Osteoblast (primary cell): ENCODE data around the gene GHRHR. TPM values are rescaled to one million over a fixed set of nuclear protein-coding genes. Genes with fewer than 3 reads are reported as not detected.
A peak's percentile ranks its signal among the peaks of the same experiment; 100 is the strongest.

ENCODE experiments used
- DNase-seq: peaks from one replicate; pipeline ENCODE4 v3.0.0; 2011; ENCODE audit warnings: low spot score, mixed read lengths; ENCODE audit not compliant: insufficient read length; ENCODE audit errors: missing footprints
- H2AFZ ChIP-seq: 2 replicates; pipeline ENCODE4 v1.6.0; 2011; ENCODE audit warnings: mild to moderate bottlenecking, low read length
- H3K27ac ChIP-seq: 2 replicates; pipeline ENCODE4 v1.5.1; 2011; ENCODE audit warnings: mild to moderate bottlenecking, low read depth, low read length, moderate library complexity
- H3K27me3 ChIP-seq: 2 replicates; pipeline ENCODE4 v1.6.0; 2012; ENCODE audit warnings: mild to moderate bottlenecking, control low read depth, inconsistent platforms, low read length, moderate library complexity; ENCODE audit not compliant: insufficient read depth
- H3K36me3 ChIP-seq: 2 replicates; pipeline ENCODE4 v1.5.1; 2011; ENCODE audit warnings: mild to moderate bottlenecking, low read length, control low read depth, moderate library complexity; ENCODE audit not compliant: insufficient read depth
- H3K4me1 ChIP-seq: 2 replicates; pipeline ENCODE4 v1.5.1; 2011; ENCODE audit warnings: mild to moderate bottlenecking, low read length, control low read depth, moderate library complexity; ENCODE audit not compliant: insufficient read depth
- H3K4me2 ChIP-seq: 2 replicates; pipeline ENCODE4 v1.6.0; 2011; ENCODE audit warnings: mild to moderate bottlenecking, low read length; ENCODE audit not compliant: insufficient read depth
- H3K4me3 ChIP-seq: fragments of 200-600 bp; sonication (generic); 3 replicates; pipeline ENCODE4 v1.5.1; 2012; ENCODE audit warnings: mild to moderate bottlenecking, low read length, inconsistent platforms; ENCODE audit not compliant: insufficient read depth
- H3K79me2 ChIP-seq: 2 replicates; pipeline ENCODE4 v1.6.0; 2012; ENCODE audit warnings: mild to moderate bottlenecking, low read length, control low read depth, inconsistent platforms; ENCODE audit not compliant: insufficient read depth
- H3K9me3 ChIP-seq: 2 replicates; pipeline ENCODE4 v1.5.1; 2011; ENCODE audit warnings: low read depth, low read length, control low read depth
- H4K20me1 ChIP-seq: 2 replicates; pipeline ENCODE4 v1.6.0; 2012; ENCODE audit warnings: mild to moderate bottlenecking, low read length, control low read depth; ENCODE audit not compliant: insufficient read depth
- total RNA-seq: library from RNA; depleted of rRNA; stranded (reverse); fragments of >200 nt; gene quantifications from 2 replicates; pipeline ENCODE4 v1.2.3, GENCODE V29; 2012
- TF ChIP-seq, protein P1 (sequence below): IDR thresholded peaks from 2 replicates; pipeline ENCODE4 v1.5.1; 2011; ENCODE audit warnings: mild to moderate bottlenecking, low read depth, low read length, moderate library complexity; ENCODE audit errors: extremely low read depth

Gene GHRHR
- total RNA-seq, 1 donor = not detected

DNA sequence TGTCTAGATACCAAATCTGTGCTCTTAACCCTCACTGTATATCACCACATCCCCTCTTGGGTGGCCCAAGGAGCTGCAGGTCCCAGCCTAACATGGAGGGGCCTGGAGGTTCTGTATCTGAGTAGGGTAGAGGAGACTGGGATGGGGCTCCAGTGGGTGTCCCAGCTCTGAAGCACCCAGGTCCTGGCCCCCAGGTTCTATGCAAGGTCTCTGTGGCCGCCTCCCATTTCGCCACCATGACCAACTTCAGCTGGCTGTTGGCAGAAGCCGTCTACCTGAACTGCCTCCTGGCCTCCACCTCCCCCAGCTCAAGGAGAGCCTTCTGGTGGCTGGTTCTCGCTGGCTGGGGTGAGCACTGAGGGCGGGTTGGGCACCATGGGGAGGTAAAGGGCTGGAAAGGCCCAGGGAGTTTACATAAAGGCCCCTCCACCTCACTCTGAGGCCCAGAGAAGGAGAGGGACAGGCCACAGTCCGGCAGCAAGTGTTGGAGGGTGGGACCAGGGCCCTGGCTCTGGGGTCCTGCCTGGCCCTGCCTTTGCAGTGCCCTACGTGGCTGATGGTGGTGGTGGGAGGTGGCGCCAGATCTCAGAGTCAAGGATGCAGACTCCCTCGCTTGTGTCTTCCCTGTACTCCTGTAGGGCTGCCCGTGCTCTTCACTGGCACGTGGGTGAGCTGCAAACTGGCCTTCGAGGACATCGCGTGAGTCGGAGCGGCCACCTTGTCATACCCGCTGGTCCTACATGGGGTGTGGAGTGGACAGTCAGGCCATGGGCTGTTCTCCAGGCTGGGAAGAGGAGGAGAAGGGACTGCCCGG lies 10.2 kb downstream of the GHRHR start:
- no peak overlapping the region for H3K27ac ChIP-seq
- no peak overlapping the region for H2AFZ ChIP-seq
- peaks cover 56% of the 10 kb centered on the region for H3K27me3 ChIP-seq
- no peak overlapping the region for H3K4me3 ChIP-seq
- TF ChIP-seq, protein P1, sequence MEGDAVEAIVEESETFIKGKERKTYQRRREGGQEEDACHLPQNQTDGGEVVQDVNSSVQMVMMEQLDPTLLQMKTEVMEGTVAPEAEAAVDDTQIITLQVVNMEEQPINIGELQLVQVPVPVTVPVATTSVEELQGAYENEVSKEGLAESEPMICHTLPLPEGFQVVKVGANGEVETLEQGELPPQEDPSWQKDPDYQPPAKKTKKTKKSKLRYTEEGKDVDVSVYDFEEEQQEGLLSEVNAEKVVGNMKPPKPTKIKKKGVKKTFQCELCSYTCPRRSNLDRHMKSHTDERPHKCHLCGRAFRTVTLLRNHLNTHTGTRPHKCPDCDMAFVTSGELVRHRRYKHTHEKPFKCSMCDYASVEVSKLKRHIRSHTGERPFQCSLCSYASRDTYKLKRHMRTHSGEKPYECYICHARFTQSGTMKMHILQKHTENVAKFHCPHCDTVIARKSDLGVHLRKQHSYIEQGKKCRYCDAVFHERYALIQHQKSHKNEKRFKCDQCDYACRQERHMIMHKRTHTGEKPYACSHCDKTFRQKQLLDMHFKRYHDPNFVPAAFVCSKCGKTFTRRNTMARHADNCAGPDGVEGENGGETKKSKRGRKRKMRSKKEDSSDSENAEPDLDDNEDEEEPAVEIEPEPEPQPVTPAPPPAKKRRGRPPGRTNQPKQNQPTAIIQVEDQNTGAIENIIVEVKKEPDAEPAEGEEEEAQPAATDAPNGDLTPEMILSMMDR = no peak
- H3K4me2 ChIP-seq = no peak overlapping the region
- no peaks in the 10 kb centered on the region for H4K20me1 ChIP-seq
- no peaks in the 10 kb centered on the region for H3K4me1 ChIP-seq
- DNase-seq = no peak
- no peaks in the 10 kb centered on the region for H3K36me3 ChIP-seq
- no peaks in the 10 kb centered on the region for H3K9me3 ChIP-seq
- H3K79me2 ChIP-seq = no peaks in the 10 kb centered on the region

DNA sequence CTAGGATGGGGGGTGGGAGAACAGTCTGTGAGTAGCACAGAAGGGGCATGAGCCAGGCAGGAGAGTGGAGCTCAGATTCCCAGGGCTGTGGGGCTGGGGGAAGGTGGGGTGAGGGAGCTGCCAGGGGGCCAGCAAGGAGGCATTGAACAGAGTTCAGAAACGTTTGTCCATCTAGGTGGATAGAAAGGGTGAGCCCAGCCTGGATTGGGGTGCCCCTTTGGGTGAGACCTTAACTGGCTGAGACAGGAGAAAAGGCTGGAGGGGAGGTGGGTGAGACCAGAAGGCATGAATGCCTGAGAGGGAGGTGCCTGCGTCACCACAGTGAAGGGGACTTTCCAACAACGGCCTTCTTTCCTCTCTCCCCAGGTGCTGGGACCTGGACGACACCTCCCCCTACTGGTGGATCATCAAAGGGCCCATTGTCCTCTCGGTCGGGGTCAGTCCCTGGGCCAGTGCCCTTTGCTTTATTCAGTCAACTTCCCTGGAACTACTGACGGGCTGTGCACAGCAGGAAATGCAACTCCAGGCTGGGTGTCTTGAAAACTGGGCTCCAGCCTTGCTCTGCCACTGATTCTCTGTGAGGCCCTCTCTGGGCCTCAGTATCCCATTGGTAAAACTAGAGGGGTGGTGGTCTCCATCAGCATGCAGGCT lies 11.0 kb downstream of the GHRHR start:
- no peak overlapping the region for H3K4me2 ChIP-seq
- peak; percentile 88 for DNase-seq
- no peak overlapping the region for H2AFZ ChIP-seq
- H3K27me3 ChIP-seq = peaks cover 60% of the 10 kb centered on the region
- no peaks in the 10 kb centered on the region for H3K36me3 ChIP-seq
- H3K79me2 ChIP-seq = no peaks in the 10 kb centered on the region
- H3K4me1 ChIP-seq = no peaks in the 10 kb centered on the region
- TF ChIP-seq, protein P1 = peak; percentile 62
- no peak overlapping the region for H3K4me3 ChIP-seq
- no peaks in the 10 kb centered on the region for H3K9me3 ChIP-seq
- H3K27ac ChIP-seq = no peak overlapping the region
- no peaks in the 10 kb centered on the region for H4K20me1 ChIP-seq

DNA sequence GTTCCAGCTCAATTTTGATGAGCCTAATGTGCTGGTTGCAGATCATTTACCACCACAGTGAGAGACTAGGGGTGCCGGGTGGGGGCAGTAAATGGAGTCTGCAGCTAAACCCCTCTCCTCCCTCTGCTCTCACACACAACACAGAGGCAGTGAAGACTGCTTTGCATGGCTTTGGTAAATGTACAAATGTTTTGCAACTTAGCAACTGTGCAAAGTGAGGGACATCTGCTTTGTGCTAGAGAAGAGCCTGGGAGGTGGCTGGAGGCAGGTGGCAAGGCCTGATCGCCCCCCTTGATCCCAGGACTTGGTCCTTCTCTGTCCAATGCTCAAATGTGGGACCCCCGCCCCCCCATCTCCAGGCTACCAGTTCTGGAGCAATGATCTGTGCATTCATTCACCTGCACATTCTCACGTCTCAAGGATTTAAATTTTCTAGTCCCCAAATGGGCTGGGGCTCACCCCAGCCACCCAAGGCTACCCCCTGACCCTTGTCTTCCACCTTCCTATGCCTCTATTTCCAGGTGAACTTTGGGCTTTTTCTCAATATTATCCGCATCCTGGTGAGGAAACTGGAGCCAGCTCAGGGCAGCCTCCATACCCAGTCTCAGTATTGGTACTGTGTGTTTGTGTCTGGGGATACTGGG lies 11.6 kb downstream of the GHRHR start:
- Histone ChIP-seq H3K27ac (no peak overlapping the region), H3K4me3 (no peak overlapping the region), H3K9me3 (no peaks in the 10 kb centered on the region), H3K4me2 (no peak overlapping the region), H3K36me3 (no peaks in the 10 kb centered on the region), H4K20me1 (no peaks in the 10 kb centered on the region), H3K4me1 (no peaks in the 10 kb centered on the region), H3K79me2 (no peaks in the 10 kb centered on the region), H3K27me3 (peaks cover 59% of the 10 kb centered on the region), H2AFZ (no peak overlapping the region)
- DNase-seq = no peak
- TF ChIP-seq, protein P1 = no peak

DNA sequence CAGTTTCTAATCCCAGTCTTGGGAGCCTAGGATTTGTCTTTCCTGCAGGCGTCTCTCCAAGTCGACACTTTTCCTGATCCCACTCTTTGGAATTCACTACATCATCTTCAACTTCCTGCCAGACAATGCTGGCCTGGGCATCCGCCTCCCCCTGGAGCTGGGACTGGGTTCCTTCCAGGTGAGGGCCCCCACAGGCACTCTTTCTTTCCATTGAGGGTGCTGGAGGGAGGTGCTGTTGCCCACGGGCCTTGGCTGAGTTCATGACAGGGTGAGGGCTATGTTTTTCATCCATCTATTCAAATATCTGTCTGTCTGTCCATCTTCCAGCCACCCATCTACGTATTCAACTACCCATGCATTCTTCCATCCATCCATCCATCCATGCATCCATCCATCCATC lies 12.6 kb downstream of the GHRHR start:
- Histone ChIP-seq H3K4me2 (no peak overlapping the region), H3K36me3 (no peaks in the 10 kb centered on the region), H3K4me1 (no peaks in the 10 kb centered on the region), H2AFZ (no peak overlapping the region), H3K27ac (no peak overlapping the region), H3K79me2 (no peaks in the 10 kb centered on the region), H3K9me3 (no peaks in the 10 kb centered on the region), H3K4me3 (no peak overlapping the region), H3K27me3 (peaks cover 60% of the 10 kb centered on the region), H4K20me1 (no peaks in the 10 kb centered on the region)
- DNase-seq = no peak
- TF ChIP-seq, protein P1 = no peak
